ENCODE data around the gene GRXCR1.

- no peak for TF ChIP-seq EP300 (IDR thresholded peaks at IDR 0.05; ENCODE audit: borderline replicate concordance in 1 of 2, low read depth in 1 of 2, low read length in 1 of 2)
- TF ChIP-seq, protein P1, sequence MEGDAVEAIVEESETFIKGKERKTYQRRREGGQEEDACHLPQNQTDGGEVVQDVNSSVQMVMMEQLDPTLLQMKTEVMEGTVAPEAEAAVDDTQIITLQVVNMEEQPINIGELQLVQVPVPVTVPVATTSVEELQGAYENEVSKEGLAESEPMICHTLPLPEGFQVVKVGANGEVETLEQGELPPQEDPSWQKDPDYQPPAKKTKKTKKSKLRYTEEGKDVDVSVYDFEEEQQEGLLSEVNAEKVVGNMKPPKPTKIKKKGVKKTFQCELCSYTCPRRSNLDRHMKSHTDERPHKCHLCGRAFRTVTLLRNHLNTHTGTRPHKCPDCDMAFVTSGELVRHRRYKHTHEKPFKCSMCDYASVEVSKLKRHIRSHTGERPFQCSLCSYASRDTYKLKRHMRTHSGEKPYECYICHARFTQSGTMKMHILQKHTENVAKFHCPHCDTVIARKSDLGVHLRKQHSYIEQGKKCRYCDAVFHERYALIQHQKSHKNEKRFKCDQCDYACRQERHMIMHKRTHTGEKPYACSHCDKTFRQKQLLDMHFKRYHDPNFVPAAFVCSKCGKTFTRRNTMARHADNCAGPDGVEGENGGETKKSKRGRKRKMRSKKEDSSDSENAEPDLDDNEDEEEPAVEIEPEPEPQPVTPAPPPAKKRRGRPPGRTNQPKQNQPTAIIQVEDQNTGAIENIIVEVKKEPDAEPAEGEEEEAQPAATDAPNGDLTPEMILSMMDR (IDR thresholded peaks at IDR 0.05) = no peak
These were observed 48.0 kb upstream of the GRXCR1 start for GRCh38 chr4:42844422-42845070.

Data from SK-N-SH (cell line).